Activated naive CD8-positive, alpha-beta T cell treated with anti-CD3 and anti-CD28 coated beads for 36 hours (primary cell): ENCODE measurements around the gene PPTC7. TPM values are rescaled to one million over a fixed set of nuclear protein-coding genes. Genes with fewer than 3 reads are reported as not detected.
"Not testable (repeated sequence)": the region's sequence is repeated elsewhere in the genome, so short reads cannot be mapped to it uniquely, and the experiment has no call there.

Experiments
- DNase-seq: peaks from one replicate; pipeline ENCODE4 v3.0.0; 2021
- H3K27ac Mint-ChIP-seq: one replicate; pipeline ENCODE4 v1.8.0; 2022; ENCODE audit warnings: mild to moderate bottlenecking, moderate library complexity, mixed read lengths
- H3K27me3 Mint-ChIP-seq: one replicate; pipeline ENCODE4 v1.8.0; 2022; ENCODE audit warnings: mild to moderate bottlenecking, mixed read lengths
- H3K36me3 Mint-ChIP-seq: one replicate; pipeline ENCODE4 v1.8.0; 2021; ENCODE audit warnings: mild to moderate bottlenecking, mixed read lengths
- H3K4me1 Mint-ChIP-seq: one replicate; pipeline ENCODE4 v1.8.0; 2021; ENCODE audit warnings: mixed read lengths
- H3K4me3 Mint-ChIP-seq: one replicate; pipeline ENCODE4 v1.8.0; 2022; ENCODE audit warnings: mild to moderate bottlenecking, moderate library complexity, mixed read lengths
- H3K9me3 Mint-ChIP-seq: one replicate; pipeline ENCODE4 v1.8.0; 2022; ENCODE audit warnings: mixed read lengths
- total RNA-seq, 2 experiments: library from RNA; stranded (reverse); gene quantifications; one replicate each; pipeline ENCODE4 v1.2.3, GENCODE V29; 2021

PPTC7 gene
- total RNA-seq, 2 experiments from 2014 or later, result 46.2 to 48.3 TPM

GRCh38 chr12:110538869-110539622, 44.1 kb downstream of the PPTC7 start:
- peak overlapping the region; percentile 6 for H3K27ac Mint-ChIP-seq
- H3K9me3 Mint-ChIP-seq, result no peaks in the 10 kb centered on the region
- peaks cover 41% of the 10 kb centered on the region for H3K36me3 Mint-ChIP-seq

GRCh38 chr12:110537605-110538409, 45.3 kb downstream of the PPTC7 start:
- Mint-ChIP-seq H3K4me3 (no peak overlapping the region), H3K36me3 (peaks cover 38% of the 10 kb centered on the region), H3K27ac (peak overlapping the region; percentile 35), H3K27me3 (no peaks in the 10 kb centered on the region), H3K4me1 (peaks cover 45% of the 10 kb centered on the region), H3K9me3 (no peaks in the 10 kb centered on the region)
- DNase-seq, result no peak

More at GRCh38 chr12:110538869-110539622, 44.1 kb downstream of the PPTC7 start:
- Mint-ChIP-seq H3K27me3 (no peaks in the 10 kb centered on the region), H3K4me3 (no peak overlapping the region), H3K4me1 (peaks cover 49% of the 10 kb centered on the region)
- DNase-seq, result no peak

GRCh38 chr12:110536834-110537604, 46.1 kb downstream of the PPTC7 start:
- Mint-ChIP-seq H3K4me3 (no peak overlapping the region), H3K4me1 (peaks cover 48% of the 10 kb centered on the region), H3K27me3 (no peaks in the 10 kb centered on the region), H3K27ac (peak overlapping the region; percentile 7), H3K9me3 (no peaks in the 10 kb centered on the region), H3K36me3 (peaks cover 35% of the 10 kb centered on the region)
- no peak for DNase-seq

GRCh38 chr12:110534811-110535210, 48.3 kb downstream of the PPTC7 start:
- Mint-ChIP-seq H3K4me1 (peaks cover 55% of the 10 kb centered on the region), H3K27ac (peak overlapping the region; percentile 45), H3K4me3 (no peak overlapping the region), H3K36me3 (peaks cover 49% of the 10 kb centered on the region), H3K27me3 (no peaks in the 10 kb centered on the region), H3K9me3 (peaks cover 2% of the 10 kb centered on the region)
- DNase-seq, result no peak

GRCh38 chr12:110533607-110534006, 49.5 kb downstream of the PPTC7 start:
- Mint-ChIP-seq H3K36me3 (peaks cover 55% of the 10 kb centered on the region), H3K4me3 (no peak overlapping the region), H3K27ac (no peak overlapping the region), H3K9me3 (peaks cover 5% of the 10 kb centered on the region), H3K27me3 (no peaks in the 10 kb centered on the region), H3K4me1 (peaks cover 54% of the 10 kb centered on the region)
- no peak for DNase-seq

GRCh38 chr12:110532644-110533043, 50.5 kb downstream of the PPTC7 start:
- no peak for DNase-seq
- Mint-ChIP-seq H3K36me3 (peaks cover 59% of the 10 kb centered on the region), H3K4me1 (peaks cover 49% of the 10 kb centered on the region), H3K27ac (no peak overlapping the region), H3K9me3 (peaks cover 5% of the 10 kb centered on the region), H3K27me3 (no peaks in the 10 kb centered on the region), H3K4me3 (no peak overlapping the region)

GRCh38 chr12:110531741-110532333, 51.3 kb downstream of the PPTC7 start:
- Mint-ChIP-seq H3K27me3 (no peaks in the 10 kb centered on the region), H3K27ac (peak overlapping the region; percentile 81), H3K36me3 (peaks cover 59% of the 10 kb centered on the region), H3K4me1 (peaks cover 45% of the 10 kb centered on the region), H3K4me3 (peak overlapping the region; percentile 15), H3K9me3 (peaks cover 5% of the 10 kb centered on the region)
- no peak for DNase-seq

- no peak for DNase-seq
- Mint-ChIP-seq H3K4me3 (no peak overlapping the region), H3K27ac (no peak overlapping the region), H3K36me3 (peaks cover 54% of the 10 kb centered on the region), H3K27me3 (no peaks in the 10 kb centered on the region), H3K4me1 (peaks cover 39% of the 10 kb centered on the region), H3K9me3 (peaks cover 5% of the 10 kb centered on the region)
Measured at GRCh38 chr12:110530511-110530910, 52.6 kb downstream of the PPTC7 start.

- H3K4me3 Mint-ChIP-seq, result no peak overlapping the region
- DNase-seq, result no peak
- H3K9me3 Mint-ChIP-seq, result peaks cover 5% of the 10 kb centered on the region
- peaks cover 26% of the 10 kb centered on the region for H3K4me1 Mint-ChIP-seq
- H3K27ac Mint-ChIP-seq, result no peak overlapping the region
- no peaks in the 10 kb centered on the region for H3K27me3 Mint-ChIP-seq
- H3K36me3 Mint-ChIP-seq, result peaks cover 42% of the 10 kb centered on the region
Measured at GRCh38 chr12:110528277-110528839, 54.8 kb downstream of the PPTC7 start.

- H3K27me3 Mint-ChIP-seq, H3K36me3 Mint-ChIP-seq, H3K9me3 Mint-ChIP-seq, H3K27ac Mint-ChIP-seq, DNase-seq, H3K4me1 Mint-ChIP-seq, H3K4me3 Mint-ChIP-seq: not testable (repeated sequence)
Measured at GRCh38 chr12:110520876-110521712, 62.0 kb downstream of the PPTC7 start.

GRCh38 chr12:110518014-110518413, 65.1 kb downstream of the PPTC7 start:
- H3K36me3 Mint-ChIP-seq, DNase-seq, H3K27ac Mint-ChIP-seq, H3K9me3 Mint-ChIP-seq, H3K27me3 Mint-ChIP-seq, H3K4me1 Mint-ChIP-seq, H3K4me3 Mint-ChIP-seq: not testable (repeated sequence)

GRCh38 chr12:110516995-110517394, 66.1 kb downstream of the PPTC7 start:
- no peaks in the 10 kb centered on the region for H3K36me3 Mint-ChIP-seq
- H3K4me3 Mint-ChIP-seq, result no peak overlapping the region
- no peak for DNase-seq
- no peaks in the 10 kb centered on the region for H3K27me3 Mint-ChIP-seq
- H3K9me3 Mint-ChIP-seq, result no peaks in the 10 kb centered on the region
- H3K27ac Mint-ChIP-seq, result no peak overlapping the region
- H3K4me1 Mint-ChIP-seq, result no peaks in the 10 kb centered on the region

GRCh38 chr12:110514363-110514762, 68.8 kb downstream of the PPTC7 start:
- Mint-ChIP-seq H3K4me3 (no peak overlapping the region), H3K36me3 (no peaks in the 10 kb centered on the region), H3K27ac (no peak overlapping the region), H3K27me3 (no peaks in the 10 kb centered on the region), H3K9me3 (no peaks in the 10 kb centered on the region), H3K4me1 (no peaks in the 10 kb centered on the region)
- no peak for DNase-seq

- no peak for DNase-seq
- no peaks in the 10 kb centered on the region for H3K36me3 Mint-ChIP-seq
- no peaks in the 10 kb centered on the region for H3K4me1 Mint-ChIP-seq
- no peak overlapping the region for H3K4me3 Mint-ChIP-seq
- H3K27ac Mint-ChIP-seq, result no peak overlapping the region
- H3K27me3 Mint-ChIP-seq, result no peaks in the 10 kb centered on the region
- no peaks in the 10 kb centered on the region for H3K9me3 Mint-ChIP-seq
Measured at GRCh38 chr12:110513842-110514241, 69.3 kb downstream of the PPTC7 start.
